Esophagus muscularis mucosa (tissue), 4 donors: ENCODE data around the gene ESD. TPM values are rescaled to one million over a fixed set of nuclear protein-coding genes. Genes with fewer than 3 reads are reported as not detected.

Experiments used
- DNase-seq: peaks from one replicate; pipeline ENCODE4 v3.0.0-alpha.2; 2017; ENCODE audit errors: extremely low spot score
- H3K27ac ChIP-seq, 4 donors: fragments of 200-600 bp; sonication (generic); replicated peaks in 1 of 4; 1 replicate in 3 of 4; 2 replicates in 1 of 4; pipeline ENCODE4 v1.5.1; 2016 to 2019; ENCODE audit warnings: mild to moderate bottlenecking in 1 of 4
- H3K27me3 ChIP-seq, 4 donors: fragments of 200-600 bp; sonication (generic); one replicate each; pipeline versions ENCODE4 v1.5.1 to v1.6.0; 2016 to 2019
- H3K36me3 ChIP-seq, 4 donors: fragments of 200-600 bp; sonication (generic); one replicate each; pipeline ENCODE4 v1.5.1; 2016 to 2019
- H3K4me1 ChIP-seq, 4 donors: fragments of 200-600 bp; sonication (generic); one replicate each; pipeline ENCODE4 v1.5.1; 2016 to 2019
- H3K4me3 ChIP-seq, 4 donors: fragments of 200-600 bp; sonication (generic); 1 replicate in 2 of 4; 2 replicates in 2 of 4; pipeline ENCODE4 v1.5.1; 2016 to 2019; ENCODE audit warnings: mild to moderate bottlenecking in 4 of 4, moderate library complexity in 1 of 4
- H3K9me3 ChIP-seq, 4 donors: fragments of 200-600 bp; sonication (generic); 1 replicate in 3 of 4; 2 replicates in 1 of 4; pipeline ENCODE4 v1.5.1; 2016 to 2019
- EP300 ChIP-seq: sonication (generic); formaldehyde crosslinking; IDR thresholded peaks from one replicate; pipeline ENCODE4 v1.6.1; 2017; ENCODE audit warnings: antibody characterized with exemption
- POLR2A ChIP-seq: fragments of 450-650 bp; IDR thresholded peaks from one replicate; pipeline ENCODE4 v1.6.1; 2017; ENCODE audit warnings: antibody characterized with exemption, moderate library complexity, mild to moderate bottlenecking, low read depth
- POLR2AphosphoS5 ChIP-seq, 2 donors: sonication (generic); formaldehyde crosslinking; IDR thresholded peaks; one replicate each; pipeline ENCODE4 v1.6.1; 2017; ENCODE audit warnings: antibody characterized with exemption in 2 of 2
- WGBS: methylation state at CpG from one replicate; pipeline ENCODE4 v1.1.5; 2018; 5-methylcytosine and 5-hydroxymethylcytosine counted together
- intact Hi-C: fragments of 100-400 bp; cut with DNase I; formaldehyde crosslinking; loops from one replicate; pipeline ENCODE4 v1.15.1; 2023
- total RNA-seq, 4 donors: library from RNA; depleted of rRNA; stranded (reverse); fragments of >200 nt; gene quantifications; one replicate each; pipeline versions ENCODE4 v1.1.0 to v1.2.1, GENCODE V29; 2016
- TF ChIP-seq, protein P1 (sequence below), 3 experiments: fragments of 200-600 bp in 2 of 3; fragments of 450-650 bp in 1 of 3; sonication (generic) in 2 of 3; IDR thresholded peaks; one replicate each; pipeline ENCODE4 v1.5.1; 2017 to 2019; ENCODE audit warnings: antibody characterized with exemption in 3 of 3, mild to moderate bottlenecking in 2 of 3, moderate library complexity in 1 of 3

ESD gene
- total RNA-seq, 4 donors from 2014 or later: 115 to 150 (median 129) TPM

DNA sequence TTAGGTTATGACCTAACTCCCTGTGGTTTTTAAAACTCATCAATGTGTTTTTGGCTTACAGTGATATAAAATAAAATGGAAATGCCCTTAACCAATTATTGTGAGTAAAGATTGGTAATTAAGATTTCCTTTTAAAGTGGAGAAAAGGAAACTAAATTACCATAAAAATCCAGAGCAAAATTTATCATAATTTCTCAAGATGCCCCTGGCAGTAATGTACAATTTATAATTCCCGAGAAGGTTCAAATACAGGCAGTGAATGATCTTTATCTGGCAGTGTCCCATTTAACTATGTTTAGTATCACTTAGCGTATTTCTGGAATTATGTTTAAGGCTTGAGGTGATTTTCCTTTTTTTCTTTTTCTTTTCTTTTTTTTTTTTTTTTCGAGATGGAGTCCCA, 61.5 kb downstream of the ESD start:
- H3K9me3 ChIP-seq: no peaks in the 10 kb centered on the region
- no peaks in the 10 kb centered on the region for H3K27me3 ChIP-seq
- H3K27ac ChIP-seq: no peak overlapping the region
- H3K4me1 ChIP-seq: no peaks in the 10 kb centered on the region
- WGBS: 77% methylated on average over 3 of the region's 3 CpGs
- TF ChIP-seq, protein P1, sequence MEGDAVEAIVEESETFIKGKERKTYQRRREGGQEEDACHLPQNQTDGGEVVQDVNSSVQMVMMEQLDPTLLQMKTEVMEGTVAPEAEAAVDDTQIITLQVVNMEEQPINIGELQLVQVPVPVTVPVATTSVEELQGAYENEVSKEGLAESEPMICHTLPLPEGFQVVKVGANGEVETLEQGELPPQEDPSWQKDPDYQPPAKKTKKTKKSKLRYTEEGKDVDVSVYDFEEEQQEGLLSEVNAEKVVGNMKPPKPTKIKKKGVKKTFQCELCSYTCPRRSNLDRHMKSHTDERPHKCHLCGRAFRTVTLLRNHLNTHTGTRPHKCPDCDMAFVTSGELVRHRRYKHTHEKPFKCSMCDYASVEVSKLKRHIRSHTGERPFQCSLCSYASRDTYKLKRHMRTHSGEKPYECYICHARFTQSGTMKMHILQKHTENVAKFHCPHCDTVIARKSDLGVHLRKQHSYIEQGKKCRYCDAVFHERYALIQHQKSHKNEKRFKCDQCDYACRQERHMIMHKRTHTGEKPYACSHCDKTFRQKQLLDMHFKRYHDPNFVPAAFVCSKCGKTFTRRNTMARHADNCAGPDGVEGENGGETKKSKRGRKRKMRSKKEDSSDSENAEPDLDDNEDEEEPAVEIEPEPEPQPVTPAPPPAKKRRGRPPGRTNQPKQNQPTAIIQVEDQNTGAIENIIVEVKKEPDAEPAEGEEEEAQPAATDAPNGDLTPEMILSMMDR (IDR thresholded peaks at IDR 0.05): no peak
- TF ChIP-seq EP300 (no peak), POLR2AphosphoS5 (IDR thresholded peaks at IDR 0.05) (no peak), POLR2A (no peak)
- intact Hi-C loops: no loop called here
- no peak for DNase-seq
- peaks cover 11 to 82% (median 47%) of the 10 kb centered on the region in 4 donors for H3K36me3 ChIP-seq
- H3K4me3 ChIP-seq: no peak overlapping the region

DNA sequence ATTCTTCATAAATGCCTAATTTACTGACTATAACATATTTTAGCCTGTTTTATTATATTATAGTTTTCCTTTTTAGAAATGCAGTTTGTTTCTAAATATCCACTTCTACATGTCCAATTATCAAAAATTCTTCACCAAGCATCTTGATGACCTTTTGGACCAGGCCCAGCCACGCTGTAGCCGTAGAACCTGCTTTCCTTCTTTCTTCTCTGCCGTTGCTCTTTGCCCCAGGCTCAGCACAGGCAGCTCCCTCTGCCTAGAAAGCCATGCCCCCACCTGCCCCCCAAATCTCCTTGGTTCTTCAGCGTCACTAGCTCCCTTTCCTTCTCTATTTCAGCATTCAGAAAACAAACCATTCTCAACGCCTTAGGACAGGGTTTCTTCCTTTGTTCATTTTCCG, 65.4 kb downstream of the ESD start:
- H3K27me3 ChIP-seq: no peaks in the 10 kb centered on the region
- no peaks in the 10 kb centered on the region for H3K9me3 ChIP-seq
- TF ChIP-seq POLR2AphosphoS5 (IDR thresholded peaks at IDR 0.05) (no peak), EP300 (no peak), POLR2A (no peak)
- TF ChIP-seq, protein P1 (IDR thresholded peaks at IDR 0.05): no peak
- no peak for DNase-seq
- peaks cover 25 to 94% (median 65%) of the 10 kb centered on the region in 4 donors for H3K36me3 ChIP-seq
- no peaks in the 10 kb centered on the region for H3K4me1 ChIP-seq
- WGBS: 93% methylated on average over 6 of the region's 6 CpGs
- intact Hi-C loops: no loop called here
- H3K4me3 ChIP-seq: no peak overlapping the region
- no peak overlapping the region for H3K27ac ChIP-seq

DNA sequence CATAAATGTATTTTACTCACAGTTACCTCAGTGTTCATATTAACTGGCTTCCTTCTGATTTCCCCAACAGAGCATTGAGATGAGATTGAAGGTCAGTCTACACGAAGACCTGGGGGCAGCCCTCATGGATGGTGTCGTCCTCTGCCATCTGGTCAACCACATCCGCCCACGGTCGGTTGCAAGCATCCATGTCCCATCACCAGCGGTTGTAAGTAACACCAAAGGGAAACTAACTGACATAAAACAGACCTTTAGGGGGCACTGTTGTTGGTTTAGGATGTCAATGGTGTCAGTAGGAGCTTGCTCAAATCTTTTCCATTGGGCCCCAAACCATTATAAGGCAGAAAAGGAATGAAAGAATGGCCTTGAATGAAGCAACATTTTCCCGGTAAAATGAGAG, 68.2 kb downstream of the ESD start:
- H3K9me3 ChIP-seq: no peaks in the 10 kb centered on the region
- H3K4me1 ChIP-seq: no peaks in the 10 kb centered on the region
- no peak for DNase-seq
- H3K4me3 ChIP-seq: no peak overlapping the region
- no peak overlapping the region for H3K27ac ChIP-seq
- TF ChIP-seq, protein P1 (IDR thresholded peaks at IDR 0.05): peak in 1 of 3 experiments; percentile 8
- TF ChIP-seq POLR2AphosphoS5 (IDR thresholded peaks at IDR 0.05): no peak
- TF ChIP-seq POLR2A: no peak
- no peak for TF ChIP-seq EP300
- intact Hi-C loops: no loop called here
- no peaks in the 10 kb centered on the region for H3K27me3 ChIP-seq
- peaks cover 38 to 97% (median 81%) of the 10 kb centered on the region in 4 donors for H3K36me3 ChIP-seq
- 91% methylated on average over 7 of the region's 7 CpGs for WGBS

DNA sequence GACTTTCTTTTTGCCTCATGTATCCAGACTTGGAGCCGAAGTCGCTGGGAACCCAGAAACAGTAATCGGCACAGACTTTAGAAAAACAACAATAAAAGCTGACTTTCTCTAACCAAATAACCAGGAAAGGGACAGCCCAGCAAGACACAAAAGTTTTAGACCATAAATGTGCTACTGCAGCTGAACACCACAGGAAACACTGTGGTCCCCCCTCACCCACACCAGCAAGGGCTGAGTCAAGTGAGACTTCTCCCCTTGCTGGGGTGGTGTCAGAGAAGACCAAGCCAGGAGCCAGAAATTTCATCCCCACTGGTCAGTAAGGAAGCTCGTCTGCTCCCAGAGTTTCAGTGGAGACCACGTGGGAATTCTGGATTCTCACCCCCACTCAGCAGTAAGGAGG, 70.6 kb downstream of the ESD start:
- intact Hi-C loops: no loop called here

More for the DNA sequence above, 70.6 kb downstream of the ESD start:
- H3K27ac ChIP-seq: no peak overlapping the region
- peaks cover 31 to 90% (median 78%) of the 10 kb centered on the region in 4 donors for H3K36me3 ChIP-seq
- no peaks in the 10 kb centered on the region for H3K27me3 ChIP-seq
- no peak for TF ChIP-seq EP300
- TF ChIP-seq, protein P1 (IDR thresholded peaks at IDR 0.05): no peak
- TF ChIP-seq POLR2AphosphoS5 (IDR thresholded peaks at IDR 0.05): no peak
- no peak for TF ChIP-seq POLR2A
- no peak overlapping the region for H3K4me3 ChIP-seq
- WGBS: 91% methylated on average over 5 of the region's 5 CpGs
- no peaks in the 10 kb centered on the region for H3K9me3 ChIP-seq
- H3K4me1 ChIP-seq: no peaks in the 10 kb centered on the region
- DNase-seq: no peak

Other genes starting within 250 kb of the ESD start
- gene LRCH1, start 244.0 kb downstream of the ESD start, total RNA-seq: 10 to 100 TPM; 42.7 to 66.0 (median 53.1) TPM
- under 1 TPM; under 0.01 to 0.86 (median 0.24) TPM for gene HTR2A, start 99.9 kb upstream of the ESD start, total RNA-seq